Transverse colon (tissue), 3 donors: ENCODE results near the gene SMYD4.

ENCODE experiments used
- EP300 ChIP-seq: sonication (generic); formaldehyde crosslinking; IDR thresholded peaks from one replicate; pipeline ENCODE4 v1.6.1; 2017; ENCODE audit warnings: antibody characterized with exemption, low read depth
- TF ChIP-seq, protein P1 (sequence below), 5 experiments: fragments of 200-600 bp in 3 of 5; fragments of 450-650 bp in 2 of 5; sonication (generic) in 3 of 5; IDR thresholded peaks; 1 replicate in 2 of 5; 2 replicates in 3 of 5; pipeline ENCODE4 v1.5.1; 2016 to 2017; ENCODE audit warnings: antibody characterized with exemption in 5 of 5, inconsistent platforms in 3 of 5, mild to moderate bottlenecking in 2 of 5, moderate library complexity in 1 of 5

GRCh38 chr17:1802429-1802828, 27.3 kb downstream of the SMYD4 start:
- no peak for TF ChIP-seq EP300
- TF ChIP-seq, protein P1, sequence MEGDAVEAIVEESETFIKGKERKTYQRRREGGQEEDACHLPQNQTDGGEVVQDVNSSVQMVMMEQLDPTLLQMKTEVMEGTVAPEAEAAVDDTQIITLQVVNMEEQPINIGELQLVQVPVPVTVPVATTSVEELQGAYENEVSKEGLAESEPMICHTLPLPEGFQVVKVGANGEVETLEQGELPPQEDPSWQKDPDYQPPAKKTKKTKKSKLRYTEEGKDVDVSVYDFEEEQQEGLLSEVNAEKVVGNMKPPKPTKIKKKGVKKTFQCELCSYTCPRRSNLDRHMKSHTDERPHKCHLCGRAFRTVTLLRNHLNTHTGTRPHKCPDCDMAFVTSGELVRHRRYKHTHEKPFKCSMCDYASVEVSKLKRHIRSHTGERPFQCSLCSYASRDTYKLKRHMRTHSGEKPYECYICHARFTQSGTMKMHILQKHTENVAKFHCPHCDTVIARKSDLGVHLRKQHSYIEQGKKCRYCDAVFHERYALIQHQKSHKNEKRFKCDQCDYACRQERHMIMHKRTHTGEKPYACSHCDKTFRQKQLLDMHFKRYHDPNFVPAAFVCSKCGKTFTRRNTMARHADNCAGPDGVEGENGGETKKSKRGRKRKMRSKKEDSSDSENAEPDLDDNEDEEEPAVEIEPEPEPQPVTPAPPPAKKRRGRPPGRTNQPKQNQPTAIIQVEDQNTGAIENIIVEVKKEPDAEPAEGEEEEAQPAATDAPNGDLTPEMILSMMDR (IDR thresholded peaks at IDR 0.05) = no peak
